Activated CD4-positive, alpha-beta T cell treated with anti-CD3 and anti-CD28 coated beads for 36 hours (primary cell): ENCODE results near the gene TRPC4AP. TPM values are rescaled to one million over a fixed set of nuclear protein-coding genes. Genes with fewer than 3 reads are reported as not detected.

Experiments used
- ATAC-seq: fragments of 200-7000 bp; cut with Tn5 transposase; one replicate; pipeline ENCODE4 v1.10.0; 2021; ENCODE audit warnings: mild to moderate bottlenecking, moderate library complexity
- CTCF ChIA-PET: fragments of 350-600 bp; sonication (Branson Sonifier 250); formaldehyde crosslinking; loops from one replicate; lab custom pipeline; 2021; ENCODE audit warnings: antibody characterized with exemption; lab: Charles Lee
- POLR2A ChIA-PET: fragments of 350-600 bp; sonication (Branson Sonifier 250); formaldehyde crosslinking; loops from one replicate; lab custom pipeline; 2021; ENCODE audit warnings: antibody characterized with exemption, inconsistent platforms; lab: Charles Lee
- DNase-seq: peaks from one replicate; pipeline ENCODE4 v3.0.0-alpha.2; 2020
- H3K27ac Mint-ChIP-seq: one replicate; pipeline ENCODE4 v1.8.0; 2021; ENCODE audit warnings: mixed read lengths
- H3K27me3 Mint-ChIP-seq: one replicate; pipeline ENCODE4 v1.8.0; 2021; ENCODE audit warnings: mixed read lengths
- H3K36me3 Mint-ChIP-seq: one replicate; pipeline ENCODE4 v1.8.0; 2021; ENCODE audit warnings: low read depth, mixed read lengths
- H3K4me1 Mint-ChIP-seq: one replicate; pipeline ENCODE4 v1.8.0; 2021; ENCODE audit warnings: mixed read lengths
- H3K4me3 Mint-ChIP-seq: one replicate; pipeline ENCODE4 v1.8.0; 2021; ENCODE audit warnings: mild to moderate bottlenecking, moderate library complexity, mixed read lengths
- H3K9me3 Mint-ChIP-seq: one replicate; pipeline ENCODE4 v1.8.0; 2021; ENCODE audit warnings: low read depth, mixed read lengths
- intact Hi-C, 2 experiments: fragments of 100-400 bp; cut with DNase I in 1 of 2; cut with micrococcal nuclease in 1 of 2; formaldehyde crosslinking; loops; one replicate each; pipeline versions ENCODE4 v1.14.2 to v1.15.1; 2022 to 2024; cut with DNase I, micrococcal nuclease
- microRNA-seq: library from miRNA; unstranded; fragments of <30 nt; microRNA quantifications from one replicate; pipeline ENCODE4 v1.2.0, GENCODE V29; 2021; ENCODE audit warnings: borderline replicate concordance
- total RNA-seq, 2 experiments: library from RNA; stranded (reverse); gene quantifications; one replicate each; pipeline ENCODE4 v1.2.3, GENCODE V29; 2021

The TRPC4AP gene
- total RNA-seq, 2 experiments from 2014 or later = 36.0 to 39.6 TPM

DNA sequence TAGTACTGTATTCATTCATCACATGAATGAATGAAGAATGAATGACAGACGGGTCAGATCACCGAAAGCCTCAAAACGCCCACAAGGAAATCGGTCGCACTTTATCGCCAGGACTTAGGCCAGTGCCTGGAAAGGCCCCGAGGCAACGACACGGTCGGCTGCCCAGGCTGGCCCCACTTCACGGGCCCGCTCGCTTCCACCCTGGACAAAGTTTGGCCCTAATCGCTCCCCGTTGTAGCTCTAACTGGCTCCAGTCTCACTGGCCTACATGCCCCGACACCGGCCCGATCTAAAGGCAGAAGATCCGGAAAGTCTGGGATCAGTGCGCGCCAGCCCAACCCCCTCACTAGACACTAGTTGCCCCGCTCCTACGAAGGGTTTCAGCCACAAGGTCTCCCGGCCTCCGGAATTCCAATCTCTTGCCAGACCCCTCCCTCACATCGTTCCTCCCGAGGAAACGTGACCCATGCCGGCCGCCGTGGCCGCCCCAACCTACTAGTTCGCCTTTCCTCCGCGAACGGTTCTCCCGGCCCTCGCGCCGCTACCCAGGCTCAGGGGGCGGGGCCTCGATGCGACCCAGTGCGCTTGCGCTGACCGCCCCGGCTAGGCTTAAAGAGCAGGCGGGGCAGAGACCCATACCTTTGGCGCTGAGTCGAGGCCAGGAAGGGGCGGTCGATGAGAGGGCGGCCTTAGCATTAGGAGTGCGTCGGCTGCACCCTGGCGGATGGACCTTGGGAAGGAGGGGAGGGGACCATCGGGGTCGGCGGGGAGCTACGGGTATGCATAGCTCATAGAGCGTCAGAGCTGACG is 137.2 kb downstream of the TRPC4AP start, which contains the start of the genes GSS and MYH7B:
GSS (minus strand) TSS at position 576 of the 810 bp plus-strand sequence. CDS start 3,954 bp downstream, outside the sequence.
MYH7B (plus strand) TSS at position 638 of the 810 bp plus-strand sequence. CDS start 22,138 bp downstream, outside the sequence.
- Mint-ChIP-seq H3K4me3 (peak within 1 kb of the TSS; percentile 98), H3K36me3 (peaks cover 10% of the 10 kb centered on the region), H3K27me3 (no peaks in the 10 kb centered on the region), H3K9me3 (no peaks in the 10 kb centered on the region), H3K27ac (peak within 1 kb of the TSS; percentile 94), H3K4me1 (peaks cover 16% of the 10 kb centered on the region)
- intact Hi-C loops = loop anchor here (1.0 to 5.0 kb wide), 15 partner anchors 64 to 963 kb away; partner anchors contain the start of genes ACSS2 (in 2 of the 2), EDEM2 (in 2 of the 2), AHCY (in 1 of the 2) and DYNLRB1 (in 1 of the 2)
- ChIA-PET POLR2A (interaction anchor here (0.6 to 1.5 kb wide), 6 partner anchors 79 to 103 kb away, joined by 3 to 4 read pairs (median 3); partner anchors contain the start of genes ACSS2 and GGT7), CTCF (interaction anchor here (0.6 to 5.8 kb wide), 6 partner anchors 58 to 136 kb away, joined by 3 to 78 read pairs (median 4); partner anchors contain the start of genes ACSS2 and GGT7)
- DNase-seq (peak; percentile 99), ATAC-seq (peak; percentile 95)

DNA sequence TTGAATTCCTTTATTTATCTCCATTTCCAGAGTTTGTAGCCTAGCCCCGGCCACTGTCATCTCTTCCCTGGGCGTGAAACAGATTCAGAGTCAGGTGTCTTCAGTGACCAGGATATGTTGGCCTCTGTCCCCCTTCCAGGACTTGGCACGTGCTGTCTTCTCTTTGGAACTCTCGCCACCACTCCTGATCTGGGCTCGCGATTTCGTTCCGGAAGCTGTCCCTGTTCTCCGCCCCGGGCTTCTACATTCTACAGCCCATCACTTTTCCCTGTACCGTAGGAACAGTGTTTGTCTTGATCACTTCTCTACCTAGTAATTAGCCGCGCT is 137.7 kb downstream of the TRPC4AP start:
- ChIA-PET CTCF (interaction anchor here (0.8 to 5.8 kb wide), 3 partner anchors 80 to 135 kb away, joined by 3 to 78 read pairs (median 6); partner anchors contain the start of genes ACSS2 and GGT7), POLR2A (interaction anchor here (1.5 kb wide), 1 partner anchor 82 kb away, joined by 3 read pairs; the partner anchor contains the start of gene GGT7)
- Mint-ChIP-seq H3K27me3 (no peaks in the 10 kb centered on the region), H3K36me3 (peaks cover 14% of the 10 kb centered on the region), H3K4me1 (peaks cover 16% of the 10 kb centered on the region), H3K9me3 (no peaks in the 10 kb centered on the region), H3K27ac (peak overlapping the region; percentile 94), H3K4me3 (peak overlapping the region; percentile 98)
- intact Hi-C loops = loop anchor here (1.0 to 5.0 kb wide), 14 partner anchors 64 to 963 kb away; partner anchors contain the start of genes ACSS2 (in 2 of the 2), EDEM2 (in 2 of the 2), AHCY (in 1 of the 2) and DYNLRB1 (in 1 of the 2)
- peak; percentile 22 for DNase-seq
- peak; percentile 11 for ATAC-seq

DNA sequence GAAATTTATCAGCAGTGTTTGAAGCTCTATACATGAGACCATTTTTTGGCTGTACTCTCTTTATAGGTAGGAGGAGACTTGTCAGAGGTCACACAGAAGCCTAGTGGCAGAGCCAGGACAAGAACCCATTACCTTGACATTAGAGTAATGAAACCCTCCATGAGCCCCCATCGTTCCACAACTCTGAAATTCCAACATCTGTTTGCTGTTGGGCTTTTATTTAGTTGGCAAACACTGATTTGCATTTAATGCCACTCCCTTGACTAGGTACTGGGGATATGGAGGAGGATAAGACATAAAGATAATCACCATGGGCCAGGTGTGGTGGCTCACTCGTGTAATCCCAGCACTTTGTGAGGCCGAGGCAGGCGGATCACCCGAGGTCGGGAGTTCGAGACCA is 138.6 kb downstream of the TRPC4AP start:
- ATAC-seq = no peak
- H3K27ac Mint-ChIP-seq = no peak overlapping the region
- ChIA-PET CTCF (interaction anchor here (0.6 kb wide), 1 partner anchor 536 kb away, joined by 3 read pairs; no protein-coding TSS in a partner anchor), POLR2A (no interaction called here)
- peak overlapping the region; percentile 18 for H3K4me3 Mint-ChIP-seq
- H3K9me3 Mint-ChIP-seq = no peaks in the 10 kb centered on the region
- H3K27me3 Mint-ChIP-seq = no peaks in the 10 kb centered on the region
- intact Hi-C loops = loop anchor here in 1 of 2 experiments (2.0 kb wide), 1 partner anchor 193 kb away; the partner anchor contains the start of gene EDEM2
- H3K4me1 Mint-ChIP-seq = peaks cover 16% of the 10 kb centered on the region
- H3K36me3 Mint-ChIP-seq = peaks cover 20% of the 10 kb centered on the region
- no peak for DNase-seq

DNA sequence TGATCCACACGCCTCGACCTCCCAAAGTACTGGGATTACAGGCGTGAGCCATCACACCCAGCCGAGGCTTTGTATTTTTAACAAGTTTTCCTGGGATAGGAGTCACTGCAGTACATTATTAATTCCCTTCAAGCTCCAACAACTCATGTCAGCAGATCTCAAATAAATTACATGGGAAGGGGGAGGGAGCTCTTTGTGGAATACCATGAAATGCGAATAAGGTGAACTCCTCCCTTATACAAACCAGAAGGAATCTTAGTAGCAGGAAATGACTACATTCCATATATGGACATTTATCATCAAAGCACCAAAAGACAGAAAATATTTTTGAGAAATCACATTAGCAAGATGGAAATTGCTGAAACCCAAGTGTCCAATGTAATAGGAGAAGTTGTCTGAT is 139.9 kb downstream of the TRPC4AP start:
- DNase-seq (no peak), ATAC-seq (no peak)
- intact Hi-C loops = no loop called here
- no peak overlapping the region for H3K27ac Mint-ChIP-seq
- CTCF ChIA-PET = interaction anchor here (0.8 to 1.3 kb wide), 2 partner anchors 80 to 143 kb away, joined by 3 to 4 read pairs; partner anchors contain the start of gene GGT7
- no peak overlapping the region for H3K4me3 Mint-ChIP-seq
- peaks cover 16% of the 10 kb centered on the region for H3K4me1 Mint-ChIP-seq
- H3K27me3 Mint-ChIP-seq = no peaks in the 10 kb centered on the region
- H3K36me3 Mint-ChIP-seq = peaks cover 20% of the 10 kb centered on the region
- POLR2A ChIA-PET = no interaction called here
- H3K9me3 Mint-ChIP-seq = no peaks in the 10 kb centered on the region

Small RNA genes within 50 kb of the gene (microRNA-seq; reads per million reads assigned to microRNA genes)
- gene MIR499A = not detected
- not detected for gene MIR499B

Other genes with a start within 250 kb of the TRPC4AP start
- 10 to 100 TPM; 12.7 to 15.0 TPM for gene GGT7, start 220.0 kb downstream of the TRPC4AP start, total RNA-seq
- 10 to 100 TPM; 29.9 to 35.1 TPM for gene ACSS2, start 216.2 kb downstream of the TRPC4AP start, total RNA-seq
- 10 to 100 TPM; 58.7 to 59.5 TPM for gene GSS, start 137.0 kb downstream of the TRPC4AP start, total RNA-seq
- under 1 TPM; 0.23 to 0.40 TPM for gene MYH7B, start 136.9 kb downstream of the TRPC4AP start, total RNA-seq
- gene EDEM2, start 54.5 kb upstream of the TRPC4AP start, total RNA-seq = 10 to 100 TPM; 16.5 to 18.2 TPM
- 1 to 10 TPM in 1 of 2 experiments, under 1 TPM in 1; 0.87 to 1.2 TPM for gene PROCR, start 79.3 kb upstream of the TRPC4AP start, total RNA-seq
- not detected for gene MMP24, start 133.9 kb upstream of the TRPC4AP start, total RNA-seq
- gene MMP24OS, start 185.3 kb upstream of the TRPC4AP start, total RNA-seq = 10 to 100 TPM; 44.6 to 56.8 TPM
- 100 to 1,000 TPM; 110 to 124 TPM for gene EIF6, start 192.0 kb upstream of the TRPC4AP start, total RNA-seq
- gene FAM83C, start 199.6 kb upstream of the TRPC4AP start, total RNA-seq = not detected